ENCODE results near the gene PEX5L.

The PEX5L gene

DNA sequence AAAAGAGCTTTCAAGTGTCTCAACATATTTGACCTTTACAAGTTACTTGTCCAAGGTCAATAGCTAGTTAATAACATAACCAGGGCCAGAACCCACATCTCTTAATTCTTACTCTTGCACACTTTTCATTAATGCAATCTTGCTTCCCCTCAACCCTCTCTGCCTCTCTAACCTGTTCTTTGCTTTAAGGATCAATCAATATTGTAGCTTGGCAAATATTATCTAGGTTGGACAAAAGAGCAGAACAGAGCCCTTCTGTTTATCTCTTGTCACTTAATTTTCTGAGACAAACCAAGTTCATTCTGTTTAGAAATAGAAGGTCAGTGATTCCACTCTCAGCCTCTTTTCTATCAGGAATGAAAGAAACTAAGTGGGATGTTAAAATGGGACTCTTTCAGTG is 203.4 kb downstream of the PEX5L start:
- no peak for TF ChIP-seq CTCF (conservative IDR thresholded peaks at IDR 0.05; ENCODE audit: control insufficient read depth, insufficient read depth, low read depth, low read length)
- H3K4me3 ChIP-seq (ENCODE audit: control insufficient read depth, low read depth, low read length) = no peak overlapping the region
- DNase-seq (ENCODE audit: low read depth) = no peak

- DNase-seq (ENCODE audit: low read depth) = no peak
- H3K4me3 ChIP-seq (ENCODE audit: control insufficient read depth, low read depth, low read length) = no peak overlapping the region
- TF ChIP-seq CTCF (conservative IDR thresholded peaks at IDR 0.05; ENCODE audit: control insufficient read depth, insufficient read depth, low read depth, low read length) = no peak
These were observed 204.3 kb downstream of the PEX5L start for GRCh38 chr3:179832333-179832854.

- no peak for TF ChIP-seq CTCF (conservative IDR thresholded peaks at IDR 0.05; ENCODE audit: control insufficient read depth, insufficient read depth, low read depth, low read length)
- no peak overlapping the region for H3K4me3 ChIP-seq (ENCODE audit: control insufficient read depth, low read depth, low read length)
- DNase-seq (ENCODE audit: low read depth) = no peak
These were observed 207.3 kb downstream of the PEX5L start for GRCh38 chr3:179829401-179829800.

GRCh38 chr3:179828738-179829137 is 208.0 kb downstream of the PEX5L start:
- DNase-seq (ENCODE audit: low read depth) = no peak
- H3K4me3 ChIP-seq (ENCODE audit: control insufficient read depth, low read depth, low read length) = no peak overlapping the region

GRCh38 chr3:179826247-179826637 is 210.5 kb downstream of the PEX5L start:
- no peak overlapping the region for H3K4me3 ChIP-seq (ENCODE audit: control insufficient read depth, low read depth, low read length)
- DNase-seq (ENCODE audit: low read depth) = no peak
- TF ChIP-seq CTCF (conservative IDR thresholded peaks at IDR 0.05; ENCODE audit: control insufficient read depth, insufficient read depth, low read depth, low read length) = no peak

More at GRCh38 chr3:179828738-179829137, 208.0 kb downstream of the PEX5L start:
- TF ChIP-seq CTCF (conservative IDR thresholded peaks at IDR 0.05; ENCODE audit: control insufficient read depth, insufficient read depth, low read depth, low read length) = no peak

GRCh38 chr3:179825527-179826246 is 211.1 kb downstream of the PEX5L start:
- no peak for DNase-seq (ENCODE audit: low read depth)
- no peak for TF ChIP-seq CTCF (conservative IDR thresholded peaks at IDR 0.05; ENCODE audit: control insufficient read depth, insufficient read depth, low read depth, low read length)
- no peak overlapping the region for H3K4me3 ChIP-seq (ENCODE audit: control insufficient read depth, low read depth, low read length)
